Activated CD4-positive, alpha-beta T cell treated with anti-CD3 and anti-CD28 coated beads, Interleukin-2, amount 50 U/mL, for 4 hours (primary cell): ENCODE data around the gene IFT74.
"Not testable (repeated sequence)": the region's sequence is repeated elsewhere in the genome, so short reads cannot be mapped to it uniquely, and the experiment has no call there.

Source experiments
- DNase-seq, 2 experiments: peaks; one replicate each; pipeline ENCODE4 v3.0.0-alpha.2; 2020

The IFT74 gene

DNA sequence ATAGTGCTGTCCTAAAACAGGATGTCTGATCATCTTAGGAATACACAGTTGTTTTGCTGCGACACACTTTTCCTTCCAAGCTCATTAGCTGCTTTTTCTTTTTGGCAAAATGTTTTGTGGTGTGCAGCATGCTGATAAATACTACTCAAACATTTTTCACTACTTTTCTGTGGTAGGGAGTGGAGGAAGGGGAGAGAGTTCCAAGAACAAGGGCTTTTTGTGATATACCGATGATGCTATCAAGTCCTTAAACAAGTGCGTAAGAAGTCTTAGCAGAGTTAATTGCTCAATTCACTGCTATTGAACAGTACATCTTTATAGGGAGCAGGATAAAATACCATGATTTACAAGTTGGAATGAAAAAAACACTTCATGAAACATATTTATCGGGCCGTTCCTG lies 129.2 kb downstream of the IFT74 start:
- no peak for DNase-seq

- no peak for DNase-seq
These were observed 130.8 kb downstream of the IFT74 start for GRCh38 chr9:27086818-27087680.

GRCh38 chr9:27088981-27089380 lies 132.8 kb downstream of the IFT74 start:
- DNase-seq: no peak

GRCh38 chr9:27089706-27090105 lies 133.5 kb downstream of the IFT74 start:
- no peak for DNase-seq

- no peak for DNase-seq
These were observed 134.0 kb downstream of the IFT74 start for GRCh38 chr9:27090231-27090630.

DNA sequence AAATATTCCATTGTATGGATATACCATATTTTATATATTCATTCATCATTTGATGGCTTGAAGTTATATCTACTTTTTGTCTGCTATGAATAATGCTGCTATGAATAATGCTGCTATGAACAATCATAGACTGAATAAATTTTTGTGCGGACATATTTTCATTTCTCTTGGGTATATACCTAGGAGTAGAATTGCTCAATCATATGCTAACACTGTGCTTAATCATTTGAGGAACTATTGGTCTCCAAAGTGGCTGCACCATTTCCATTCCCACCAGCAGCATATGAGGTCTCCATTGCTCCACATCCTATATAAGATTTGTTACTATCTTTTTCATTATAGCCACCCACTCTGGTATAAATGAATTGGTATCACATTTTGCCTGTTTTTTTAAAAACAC lies 134.5 kb downstream of the IFT74 start:
- no peak for DNase-seq

DNA sequence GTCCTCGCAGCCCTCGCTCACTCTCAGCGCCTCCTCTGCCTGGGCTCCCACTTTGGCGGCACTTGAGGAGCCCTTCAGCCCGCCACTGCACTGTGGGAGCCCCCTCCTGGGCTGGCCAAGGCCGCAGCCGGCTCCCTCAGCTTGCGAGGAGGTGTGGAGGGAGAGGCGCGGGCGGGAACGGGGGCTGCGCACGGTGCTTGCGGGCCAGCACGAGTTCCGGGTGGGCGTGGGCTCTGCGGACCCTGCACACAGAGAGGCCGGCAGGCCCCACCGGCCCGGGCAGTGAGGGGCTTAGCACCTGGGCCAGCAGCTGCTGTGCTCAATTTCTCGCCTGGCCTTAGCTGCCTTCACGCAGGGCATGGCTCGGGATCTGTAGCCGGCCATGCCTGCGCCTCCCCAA lies 136.3 kb downstream of the IFT74 start:
- not testable (repeated sequence) for DNase-seq

- DNase-seq: not testable (repeated sequence)
These were observed 137.3 kb downstream of the IFT74 start for GRCh38 chr9:27093384-27094067.

DNA sequence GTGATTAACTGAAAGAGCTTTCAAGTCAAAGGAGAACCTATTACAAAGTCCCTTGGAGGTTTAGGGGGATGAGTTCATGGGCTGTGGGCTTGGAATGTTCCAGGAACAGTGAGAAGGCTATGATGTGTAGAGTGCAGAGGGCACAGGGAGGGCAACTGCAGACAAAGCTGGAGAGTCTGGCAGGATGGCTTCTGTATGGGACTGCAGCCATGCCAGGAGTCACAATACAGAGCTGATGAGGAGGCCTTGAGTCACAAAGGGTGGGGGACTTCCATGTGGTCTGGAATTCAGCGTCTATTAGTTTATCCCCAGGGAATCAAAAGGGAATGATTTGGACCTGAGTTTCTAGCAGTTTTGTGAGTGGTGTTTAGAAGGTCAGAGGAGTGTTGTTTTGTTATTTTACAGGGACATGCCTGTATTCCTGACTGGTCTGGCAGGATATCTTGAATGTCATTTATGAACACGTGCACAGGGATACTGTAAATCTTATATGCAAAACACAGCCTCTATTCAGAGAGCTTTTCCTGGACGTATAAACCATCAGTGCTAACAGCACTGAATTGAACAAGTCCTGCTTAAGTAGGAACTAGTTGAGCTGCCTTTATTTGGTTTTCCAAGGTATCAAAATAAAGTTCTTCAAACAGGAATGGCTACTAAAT lies 138.6 kb downstream of the IFT74 start:
- no peak for DNase-seq

- DNase-seq: no peak
These were observed 151.0 kb downstream of the IFT74 start for GRCh38 chr9:27107241-27107640.

DNA sequence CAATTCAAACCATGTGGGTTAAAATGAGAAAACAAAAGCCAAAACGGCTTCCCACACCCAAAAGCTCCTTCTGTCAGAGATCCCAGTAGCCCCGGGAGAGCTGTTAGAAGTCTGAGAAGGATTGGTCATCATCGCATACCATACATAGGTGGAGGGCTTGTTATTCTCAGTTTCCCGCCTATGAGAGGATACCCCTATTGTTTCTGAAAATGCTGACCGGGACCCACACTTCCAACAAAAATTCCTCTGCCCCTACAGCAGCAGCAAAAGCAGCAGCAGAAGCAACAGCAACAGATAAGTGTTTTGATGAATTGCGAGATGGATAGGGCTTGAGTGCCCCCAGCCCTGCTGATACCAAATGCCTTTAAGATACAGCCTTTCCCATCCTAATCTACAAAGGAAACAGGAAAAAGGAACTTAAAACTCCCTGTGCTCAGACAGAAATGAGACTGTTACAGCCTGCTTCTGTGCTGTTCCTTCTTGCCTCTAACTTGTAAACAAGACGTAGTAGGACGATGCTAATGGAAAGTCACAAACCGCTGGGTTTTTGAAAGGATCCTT lies 152.8 kb downstream of the IFT74 start, which contains the start of gene TEK:
TEK (plus strand) TSS at position 245 of the 561 bp plus-strand sequence. CDS start 366 bp downstream, outside the sequence.
- no peak for DNase-seq

- DNase-seq: no peak
These were observed 153.4 kb downstream of the IFT74 start for GRCh38 chr9:27109621-27110020.

- no peak for DNase-seq
These were observed 154.0 kb downstream of the IFT74 start for GRCh38 chr9:27110181-27110580.

DNA sequence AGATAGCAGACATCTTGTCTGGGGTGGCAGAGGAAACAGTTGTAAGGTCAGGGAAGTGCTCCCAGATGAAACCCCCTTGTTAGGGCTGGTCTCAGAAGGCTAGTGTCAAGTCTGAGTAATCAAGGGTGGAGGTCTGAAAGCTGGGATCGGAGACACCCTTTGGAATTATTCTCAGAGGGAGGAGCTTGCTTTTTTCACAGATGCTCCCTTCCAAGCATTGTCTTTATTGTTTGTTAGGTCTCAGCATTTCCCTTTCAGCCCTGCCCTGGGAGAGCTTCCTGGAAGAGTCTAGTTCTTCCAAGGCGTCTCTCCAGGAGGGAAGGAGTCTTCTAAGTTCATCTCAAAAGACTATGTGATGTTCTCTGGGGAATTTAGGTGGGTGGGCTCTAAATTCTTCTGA lies 156.0 kb downstream of the IFT74 start:
- DNase-seq: no peak
